Thoracic aorta (tissue), 2 donors: ENCODE measurements around the gene ZCCHC12. TPM values are rescaled to one million over a fixed set of nuclear protein-coding genes. Genes with fewer than 3 reads are reported as not detected.
A peak's percentile ranks its signal among the peaks of the same experiment; 100 is the strongest.
"Not testable (repeated sequence)": the region's sequence is repeated elsewhere in the genome, so short reads cannot be mapped to it uniquely, and the experiment has no call there.

Experiments
- ATAC-seq: fragments of 150-250 bp; one replicate; pipeline ENCODE4 v1.8.0; 2017; ENCODE audit warnings: low read depth; ENCODE audit not compliant: insufficient number of reproducible peaks, low FRiP score
- DNase-seq: peaks from one replicate; pipeline ENCODE4 v3.0.0-alpha.2; 2020; ENCODE audit warnings: low spot score
- H3K27ac ChIP-seq, 2 donors: fragments of 200-600 bp; sonication (generic); 1 replicate in 1 of 2; 2 replicates in 1 of 2; pipeline ENCODE4 v1.5.1; 2016; ENCODE audit warnings: mild to moderate bottlenecking in 2 of 2, moderate library complexity in 2 of 2
- H3K27me3 ChIP-seq: fragments of 200-600 bp; sonication (generic); replicated peaks from 2 replicates; pipeline ENCODE4 v1.6.0; 2016; ENCODE audit warnings: mild to moderate bottlenecking; ENCODE audit not compliant: insufficient read depth
- H3K36me3 ChIP-seq: fragments of 200-600 bp; sonication (generic); one replicate; pipeline ENCODE4 v1.5.1; 2016
- H3K4me1 ChIP-seq, 2 donors: fragments of 200-600 bp; sonication (generic); 1 replicate in 1 of 2; 2 replicates in 1 of 2; pipeline versions ENCODE4 v1.5.1 to v1.6.0; 2016; ENCODE audit warnings: low read depth in 2 of 2, mild to moderate bottlenecking in 1 of 2; ENCODE audit not compliant: control insufficient read depth in 1 of 2
- H3K4me3 ChIP-seq: fragments of 200-600 bp; sonication (generic); 2 replicates; pipeline ENCODE4 v1.5.1; 2016; ENCODE audit warnings: mild to moderate bottlenecking
- H3K9me3 ChIP-seq: fragments of 200-600 bp; sonication (generic); 2 replicates; pipeline ENCODE4 v1.5.1; 2016
- CTCF ChIP-seq: fragments of 200-600 bp; sonication (generic); IDR thresholded peaks from one replicate; pipeline ENCODE4 v1.5.1; 2019; ENCODE audit warnings: antibody characterized with exemption
- total RNA-seq, 2 donors: library from RNA; depleted of rRNA; stranded (reverse); fragments of >200 nt; gene quantifications; one replicate each; pipeline versions ENCODE4 v1.1.0 to v1.2.3, GENCODE V29; 2016

ZCCHC12 gene
- total RNA-seq, 2 donors from 2014 or later = not detected

- no peaks in the 10 kb centered on the region for H3K9me3 ChIP-seq
- no peak for DNase-seq
- H3K4me3 ChIP-seq = no peak overlapping the region
- no peak overlapping the region for H3K27ac ChIP-seq
- no peaks in the 10 kb centered on the region for H3K36me3 ChIP-seq
- TF ChIP-seq CTCF = no peak
- no peaks in the 10 kb centered on the region for H3K4me1 ChIP-seq
- ATAC-seq = no peak
- H3K27me3 ChIP-seq = no peaks in the 10 kb centered on the region
Observed at GRCh38 chrX:118802857-118803256, 20.8 kb upstream of the ZCCHC12 start.

DNA sequence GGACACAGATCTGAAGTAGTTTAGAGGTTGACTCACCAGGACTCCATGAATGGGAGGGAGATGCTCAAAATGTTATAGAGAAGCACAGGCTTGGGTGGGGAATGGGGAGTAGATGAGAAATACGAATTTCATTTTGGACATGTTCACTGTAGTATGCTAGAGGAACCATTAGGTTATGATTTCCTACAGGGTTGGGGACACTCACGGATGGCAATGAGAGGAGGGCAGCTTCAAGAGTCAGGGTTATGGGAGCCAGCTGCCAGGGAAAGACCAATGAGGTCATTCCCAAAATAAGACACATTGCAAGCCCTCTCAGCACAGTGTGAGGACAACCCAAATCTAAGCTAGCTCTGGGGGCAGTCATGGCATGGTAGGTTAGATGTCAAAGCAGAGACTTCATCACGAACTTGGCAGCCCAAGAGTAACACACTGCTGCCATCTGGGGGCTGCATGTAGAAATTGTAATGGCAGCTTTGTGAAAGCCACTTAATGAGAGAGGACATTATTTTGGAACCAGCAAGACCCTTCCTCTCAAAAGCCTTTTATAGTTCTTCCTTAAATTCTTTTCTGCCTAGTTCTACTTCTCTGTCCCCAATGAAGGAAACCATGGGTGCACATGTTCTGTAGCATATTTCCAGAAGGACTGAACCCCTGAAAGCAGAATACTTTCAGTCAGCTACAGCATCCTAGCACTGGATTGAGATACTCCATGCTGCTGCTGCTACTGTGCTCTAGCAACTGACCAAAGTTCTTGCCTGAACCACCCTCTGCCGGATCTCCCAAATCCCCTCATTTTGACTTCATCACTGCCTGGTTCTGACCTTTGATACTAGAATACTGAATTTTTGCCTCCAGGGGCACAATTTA lies 16.2 kb upstream of the ZCCHC12 start:
- DNase-seq (no peak), ATAC-seq (no peak)
- no peaks in the 10 kb centered on the region for H3K9me3 ChIP-seq
- peak; percentile 43 for TF ChIP-seq CTCF
- no peaks in the 10 kb centered on the region for H3K4me1 ChIP-seq
- H3K27me3 ChIP-seq = no peaks in the 10 kb centered on the region
- H3K36me3 ChIP-seq = no peaks in the 10 kb centered on the region
- H3K27ac ChIP-seq = no peak overlapping the region
- no peak overlapping the region for H3K4me3 ChIP-seq

GRCh38 chrX:118817257-118817656 lies 6.4 kb upstream of the ZCCHC12 start:
- not testable (repeated sequence) for H3K36me3 ChIP-seq, H3K4me1 ChIP-seq, H3K27ac ChIP-seq, ATAC-seq, DNase-seq, H3K4me3 ChIP-seq, H3K9me3 ChIP-seq, H3K27me3 ChIP-seq

- H3K4me1 ChIP-seq = peaks cover 0 to 19% of the 10 kb centered on the region in 2 donors
- no peaks in the 10 kb centered on the region for H3K9me3 ChIP-seq
- TF ChIP-seq CTCF = no peak
- H3K36me3 ChIP-seq = no peaks in the 10 kb centered on the region
- no peak overlapping the region for H3K27ac ChIP-seq
- no peak for DNase-seq
- H3K27me3 ChIP-seq = no peaks in the 10 kb centered on the region
- H3K4me3 ChIP-seq = peak overlapping the region; percentile 67
- no peak for ATAC-seq
Observed at GRCh38 chrX:118824173-118824730, 628 bp downstream of the ZCCHC12 start.

GRCh38 chrX:118825227-118825626 lies 1.6 kb downstream of the ZCCHC12 start:
- no peak for TF ChIP-seq CTCF
- DNase-seq (no peak), ATAC-seq (no peak)
- H3K36me3 ChIP-seq = no peaks in the 10 kb centered on the region
- H3K9me3 ChIP-seq = no peaks in the 10 kb centered on the region
- no peak overlapping the region for H3K27ac ChIP-seq
- H3K27me3 ChIP-seq = no peaks in the 10 kb centered on the region
- peak overlapping the region; percentile 24 for H3K4me3 ChIP-seq
- H3K4me1 ChIP-seq = peaks cover 0 to 19% of the 10 kb centered on the region in 2 donors
